Colonic mucosa (tissue), 4 donors: ENCODE measurements around the gene PLXNB2. TPM values are rescaled to one million over a fixed set of nuclear protein-coding genes. Genes with fewer than 3 reads are reported as not detected.
A peak's percentile ranks its signal among the peaks of the same experiment; 100 is the strongest.

Source experiments
- DNase-seq: peaks from one replicate; pipeline ENCODE4 v3.0.0-alpha.2; 2020
- H3K27ac ChIP-seq: fragments of 200-600 bp; one replicate; pipeline ENCODE4 v1.8.0; 2021
- H3K27me3 ChIP-seq: fragments of 200-600 bp; one replicate; pipeline ENCODE4 v1.8.0; 2021
- H3K36me3 ChIP-seq: fragments of 200-600 bp; one replicate; pipeline ENCODE4 v1.8.0; 2021
- H3K4me1 ChIP-seq: fragments of 200-600 bp; one replicate; pipeline ENCODE4 v1.8.0; 2021; ENCODE audit warnings: mild to moderate bottlenecking
- H3K4me3 ChIP-seq: fragments of 200-600 bp; one replicate; pipeline ENCODE4 v1.8.0; 2021
- H3K9ac ChIP-seq, 2 donors: one replicate each; pipeline ENCODE4 v1.7.0; 2013; ENCODE audit warnings: control low read depth in 2 of 2, low read depth in 2 of 2, low read length in 2 of 2
- H3K9me3 ChIP-seq: fragments of 200-600 bp; one replicate; pipeline ENCODE4 v1.8.0; 2021
- CTCF ChIP-seq: fragments of 200-600 bp; IDR thresholded peaks from one replicate; pipeline ENCODE4 v1.8.0; 2022; ENCODE audit warnings: antibody characterized with exemption, mild to moderate bottlenecking
- intact Hi-C: fragments of 100-400 bp; cut with DNase I; formaldehyde crosslinking; loops from one replicate; pipeline ENCODE4 v1.14.1; 2022
- total RNA-seq, 2 donors: library from RNA; stranded (reverse); fragmentation: NEBNext Ultra II Directional in 1 of 2; extraction: Animal tissue kit (Norgen Biotek cat#: 25700) in 1 of 2; gene quantifications; one replicate each; pipeline ENCODE4 v1.2.1, GENCODE V29; 2021
- donor health status: healthy.
- donor health status: DM: no; HTN: no; CAD: no.
- donor health status: DM: no; HTN: no; CAD: no.

Gene PLXNB2
- total RNA-seq, 2 donors from 2014 or later = 270 to 339 TPM

- peak; percentile 60 for DNase-seq
- no peak within 1 kb of the TSS for H3K27ac ChIP-seq
- TF ChIP-seq CTCF = no peak
- H3K9ac ChIP-seq = peak within 1 kb of the TSS; percentile 34 to 50
- peaks cover under 1% of the 10 kb centered on the region for H3K36me3 ChIP-seq
- peaks cover 29% of the 10 kb centered on the region for H3K27me3 ChIP-seq
- H3K4me1 ChIP-seq = peaks cover 16% of the 10 kb centered on the region
- peak within 1 kb of the TSS; percentile 35 for H3K4me3 ChIP-seq
- intact Hi-C loops = no loop called here
- H3K9me3 ChIP-seq = no peaks in the 10 kb centered on the region
Observed at GRCh38 chr22:50269970-50270665, 37.3 kb downstream of the PLXNB2 start, which contains the start of gene MAPK11. Gene MAPK11, minus strand, starts transcription at chr22:50270380. Its CDS starts 88 bp downstream, at chr22:50270292.

GRCh38 chr22:50269573-50269969, 37.9 kb downstream of the PLXNB2 start:
- Histone ChIP-seq H3K9ac (no peak overlapping the region), H3K4me1 (peaks cover 16% of the 10 kb centered on the region), H3K36me3 (no peaks in the 10 kb centered on the region), H3K4me3 (peak overlapping the region; percentile 35), H3K27me3 (peaks cover 29% of the 10 kb centered on the region), H3K27ac (no peak overlapping the region), H3K9me3 (no peaks in the 10 kb centered on the region)
- intact Hi-C loops = no loop called here
- TF ChIP-seq CTCF = no peak
- no peak for DNase-seq

- Histone ChIP-seq H3K4me1 (peaks cover 16% of the 10 kb centered on the region), H3K36me3 (no peaks in the 10 kb centered on the region), H3K9ac (no peak overlapping the region), H3K4me3 (no peak overlapping the region), H3K9me3 (no peaks in the 10 kb centered on the region), H3K27ac (no peak overlapping the region), H3K27me3 (peaks cover 29% of the 10 kb centered on the region)
- TF ChIP-seq CTCF = no peak
- peak; percentile 54 for DNase-seq
- intact Hi-C loops = no loop called here
Observed at GRCh38 chr22:50268655-50269113, 38.8 kb downstream of the PLXNB2 start.

DNA sequence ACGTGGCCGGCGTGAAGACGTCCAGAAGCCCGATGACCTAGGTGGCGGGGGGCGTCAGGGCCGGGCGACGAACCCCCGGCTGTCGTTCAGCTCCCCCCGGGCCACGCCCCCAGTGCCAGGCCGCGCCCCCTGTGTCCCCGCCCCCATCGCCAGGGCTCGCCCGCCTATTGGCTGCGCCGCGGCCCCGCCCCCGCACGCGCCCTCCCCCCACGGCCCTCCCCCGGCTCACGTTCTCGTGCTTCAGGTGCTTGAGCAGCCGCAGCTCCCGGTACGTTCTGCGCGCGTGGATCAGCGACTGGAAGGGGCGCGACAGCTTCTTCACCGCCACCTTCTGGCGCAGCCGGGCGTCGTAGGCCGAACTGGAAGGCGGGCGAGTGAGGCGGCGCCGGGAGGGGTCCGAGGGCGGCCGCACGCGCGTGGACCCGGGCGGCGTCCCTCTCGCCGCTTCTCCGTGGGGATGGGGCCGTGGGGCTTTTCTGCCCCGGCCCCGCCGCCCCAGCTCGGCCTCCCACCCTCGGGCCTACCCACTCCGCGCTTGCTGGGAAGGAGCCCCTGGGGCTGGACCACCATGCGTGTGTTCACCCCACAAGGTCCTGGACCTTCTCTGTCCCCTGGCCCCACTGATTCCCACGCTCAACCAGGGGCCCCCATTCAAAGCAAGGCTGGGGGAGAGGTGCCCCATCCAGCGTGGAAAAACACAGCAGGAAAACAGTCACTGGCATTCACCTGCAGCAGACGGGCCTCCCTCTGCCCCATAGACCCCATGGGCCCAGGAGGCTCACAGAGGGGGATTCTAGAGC, 39.7 kb downstream of the PLXNB2 start:
- Histone ChIP-seq H3K36me3 (no peaks in the 10 kb centered on the region), H3K27ac (no peak overlapping the region), H3K4me1 (peaks cover 16% of the 10 kb centered on the region), H3K9ac (no peak overlapping the region), H3K4me3 (peak overlapping the region; percentile 9), H3K9me3 (no peaks in the 10 kb centered on the region), H3K27me3 (peaks cover 36% of the 10 kb centered on the region)
- peak; percentile 73 for DNase-seq
- intact Hi-C loops = no loop called here
- no peak for TF ChIP-seq CTCF

DNA sequence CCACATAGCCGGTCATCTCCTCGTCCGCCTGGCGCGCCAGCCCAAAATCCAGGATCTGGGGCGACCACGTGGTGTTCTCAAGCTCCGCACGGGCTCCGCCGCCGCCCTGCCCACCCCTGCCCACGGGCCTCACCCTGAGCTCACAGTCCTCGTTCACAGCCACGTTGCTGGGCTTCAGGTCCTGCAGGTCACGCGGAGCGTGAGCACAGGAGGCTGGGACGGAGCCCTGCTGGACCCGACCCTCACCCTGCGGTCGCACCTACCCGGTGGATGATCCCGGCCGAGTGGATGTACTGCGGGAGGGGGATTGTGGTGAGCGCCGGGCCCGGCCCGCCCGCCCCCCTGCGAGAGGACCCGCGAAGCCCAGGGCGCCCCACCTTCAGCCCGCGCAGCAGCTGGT, 40.5 kb downstream of the PLXNB2 start:
- Histone ChIP-seq H3K4me3 (no peak overlapping the region), H3K27ac (no peak overlapping the region), H3K9ac (no peak overlapping the region), H3K4me1 (peaks cover 15% of the 10 kb centered on the region), H3K36me3 (no peaks in the 10 kb centered on the region), H3K27me3 (peaks cover 41% of the 10 kb centered on the region), H3K9me3 (no peaks in the 10 kb centered on the region)
- intact Hi-C loops = no loop called here
- DNase-seq = no peak
- TF ChIP-seq CTCF = no peak
